ENCODE measurements around the gene AGXT.

AGXT gene

DNA sequence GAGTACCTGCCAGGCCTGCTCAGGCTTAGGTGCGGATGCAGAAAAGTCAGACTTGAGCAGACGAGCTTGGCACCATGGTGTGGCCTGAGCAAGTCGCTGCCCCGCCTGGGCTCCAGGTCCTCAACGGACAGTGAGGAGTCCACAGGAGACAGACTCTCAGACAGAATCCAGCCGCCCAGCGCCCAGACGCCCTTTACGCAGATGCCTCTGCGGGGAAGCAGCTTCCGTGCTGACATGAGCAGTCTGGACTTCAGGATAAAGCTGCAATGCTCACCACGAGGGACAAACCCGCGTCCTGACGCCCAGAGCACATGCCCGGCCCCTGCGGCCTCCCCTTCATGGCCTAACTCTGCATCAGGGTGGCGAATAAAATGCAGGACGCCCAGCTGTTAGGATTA, 30.8 kb downstream of the AGXT start:
- no peak for DNase-seq

- DNase-seq, result no peak
Measured at GRCh38 chr2:240900141-240900860, 31.7 kb downstream of the AGXT start.

DNA sequence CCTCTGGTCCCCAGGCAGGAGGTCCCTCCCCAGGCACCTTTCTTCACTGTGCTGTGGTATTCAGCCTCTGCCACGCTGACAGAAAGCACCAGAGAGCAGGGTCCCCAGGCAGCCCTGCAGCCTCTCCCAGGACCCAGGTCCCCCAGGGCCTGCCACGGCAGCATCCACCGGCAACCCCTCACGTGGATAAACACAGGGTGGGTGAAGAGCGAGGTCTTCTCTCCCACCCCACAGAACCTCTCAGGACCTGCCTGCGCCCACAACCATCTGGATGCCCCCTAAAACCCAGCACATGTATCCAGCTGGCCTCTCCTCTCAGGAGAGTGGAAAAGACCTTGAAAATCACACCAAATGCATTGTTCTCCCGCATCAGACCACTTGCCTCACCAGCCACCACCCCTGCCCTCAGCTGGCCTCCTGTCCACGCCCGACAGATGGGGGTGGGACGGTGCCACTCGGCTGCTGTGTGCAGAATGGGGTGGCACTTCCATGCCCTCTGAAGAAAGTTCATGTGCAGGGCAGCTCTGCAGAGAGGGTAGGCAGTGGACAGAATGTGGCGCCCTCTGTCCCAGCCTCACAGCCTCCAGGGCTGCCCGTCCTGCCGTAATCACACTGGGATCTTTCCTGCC, 33.5 kb downstream of the AGXT start:
- DNase-seq, result no peak

DNA sequence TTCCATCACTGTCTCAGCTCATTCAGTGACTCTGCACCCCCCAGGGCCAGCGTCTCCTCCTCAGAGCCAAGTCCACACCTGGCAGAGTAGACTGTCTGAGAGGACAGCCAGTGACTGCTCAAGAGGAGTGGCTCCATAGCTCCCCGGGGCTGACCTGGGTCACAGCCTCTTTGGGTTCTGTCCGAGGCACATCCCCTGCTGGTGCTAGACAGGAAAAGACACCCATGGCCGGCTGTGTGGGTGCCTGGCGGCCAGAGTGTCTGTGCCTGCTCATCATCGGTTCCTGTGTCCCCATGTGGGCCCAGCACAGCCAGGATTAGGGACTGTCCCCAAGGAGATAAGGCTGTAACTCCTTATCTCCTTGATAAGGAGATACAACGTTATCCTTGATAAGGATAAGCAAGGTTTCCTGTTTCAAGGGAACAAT, 34.0 kb downstream of the AGXT start:
- DNase-seq, result no peak

DNA sequence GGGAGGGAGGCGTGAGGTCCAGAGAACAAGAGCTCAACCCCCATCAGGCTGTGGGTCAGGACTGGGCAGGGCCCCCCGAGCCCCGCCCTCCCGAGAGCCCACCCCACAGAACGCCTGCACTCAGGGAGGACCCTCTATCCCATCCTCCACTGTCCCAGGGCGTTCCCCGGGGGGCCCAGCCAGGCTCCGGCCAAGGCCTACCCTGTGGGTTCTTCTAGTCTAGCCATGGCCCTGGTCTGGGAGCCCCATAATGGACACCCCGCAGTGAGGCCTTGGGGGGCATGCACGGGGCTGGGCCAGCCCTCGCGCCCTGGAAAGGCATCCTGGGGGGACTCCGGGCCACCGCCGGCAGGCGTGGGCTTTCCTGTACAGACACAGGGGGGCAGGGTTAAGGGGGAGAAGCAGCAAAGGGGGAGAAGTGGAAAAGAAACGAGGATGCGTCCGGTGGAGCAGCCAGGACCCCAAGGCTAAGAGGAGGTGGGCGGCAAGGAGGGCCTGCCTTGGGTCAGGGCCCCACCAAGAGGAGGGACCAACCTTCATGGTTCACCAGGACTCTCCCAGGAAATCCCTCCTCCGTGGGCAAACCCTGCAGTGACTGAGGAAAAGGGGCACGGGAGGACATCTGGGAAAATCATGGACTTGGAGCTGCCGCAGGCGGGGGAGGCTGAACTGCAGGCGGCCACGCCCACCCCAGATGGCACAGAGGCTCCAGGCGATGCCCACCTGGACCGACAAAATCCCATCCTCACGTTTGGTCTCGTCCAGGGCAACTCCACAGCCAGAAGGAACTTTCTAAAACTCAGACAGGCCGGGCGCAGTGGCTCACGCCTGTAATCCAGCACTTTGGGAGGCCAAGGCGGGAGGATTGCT, 34.8 kb downstream of the AGXT start:
- DNase-seq, result no peak

- no peak for DNase-seq
Measured at GRCh38 chr2:240904216-240905175, 35.9 kb downstream of the AGXT start.

DNA sequence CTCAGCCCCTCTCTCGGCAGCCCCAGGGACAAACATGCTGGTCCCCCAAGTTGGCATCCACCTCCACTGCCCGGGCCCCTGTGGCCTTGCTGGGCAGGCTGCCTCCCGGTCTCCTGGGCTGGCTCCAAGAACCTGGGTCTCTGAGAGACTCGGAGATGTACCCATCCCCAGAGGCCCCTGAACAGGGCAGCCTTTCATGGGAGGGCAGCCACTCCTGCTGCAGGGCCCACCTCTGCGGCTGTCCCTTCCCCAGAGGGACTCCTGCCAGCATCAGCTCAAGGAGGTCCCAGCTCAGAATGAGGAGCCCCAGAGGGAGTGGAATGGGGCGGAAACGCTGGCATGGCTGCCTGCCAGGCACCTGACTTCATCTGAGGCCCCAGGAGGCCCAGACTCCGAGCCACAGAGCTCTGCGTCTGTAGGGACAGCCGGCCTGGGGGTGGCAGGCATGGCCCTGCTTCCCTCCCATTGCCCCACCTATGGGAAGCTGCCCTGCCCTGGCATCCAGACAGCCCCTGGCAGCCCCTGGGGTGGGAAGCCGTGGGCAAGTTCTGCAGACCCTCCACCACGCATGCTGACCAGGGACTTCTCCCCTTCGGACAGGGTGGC, 36.7 kb downstream of the AGXT start:
- DNase-seq, result no peak

- no peak for DNase-seq
Measured at GRCh38 chr2:240906141-240906910, 37.7 kb downstream of the AGXT start, which contains the start of gene CROCC2. Gene CROCC2 (plus strand): TSS chr2:240906336. CDS start chr2:240906514, 178 bp downstream.

- no peak for DNase-seq
Measured at GRCh38 chr2:240906911-240907590, 38.4 kb downstream of the AGXT start.

DNA sequence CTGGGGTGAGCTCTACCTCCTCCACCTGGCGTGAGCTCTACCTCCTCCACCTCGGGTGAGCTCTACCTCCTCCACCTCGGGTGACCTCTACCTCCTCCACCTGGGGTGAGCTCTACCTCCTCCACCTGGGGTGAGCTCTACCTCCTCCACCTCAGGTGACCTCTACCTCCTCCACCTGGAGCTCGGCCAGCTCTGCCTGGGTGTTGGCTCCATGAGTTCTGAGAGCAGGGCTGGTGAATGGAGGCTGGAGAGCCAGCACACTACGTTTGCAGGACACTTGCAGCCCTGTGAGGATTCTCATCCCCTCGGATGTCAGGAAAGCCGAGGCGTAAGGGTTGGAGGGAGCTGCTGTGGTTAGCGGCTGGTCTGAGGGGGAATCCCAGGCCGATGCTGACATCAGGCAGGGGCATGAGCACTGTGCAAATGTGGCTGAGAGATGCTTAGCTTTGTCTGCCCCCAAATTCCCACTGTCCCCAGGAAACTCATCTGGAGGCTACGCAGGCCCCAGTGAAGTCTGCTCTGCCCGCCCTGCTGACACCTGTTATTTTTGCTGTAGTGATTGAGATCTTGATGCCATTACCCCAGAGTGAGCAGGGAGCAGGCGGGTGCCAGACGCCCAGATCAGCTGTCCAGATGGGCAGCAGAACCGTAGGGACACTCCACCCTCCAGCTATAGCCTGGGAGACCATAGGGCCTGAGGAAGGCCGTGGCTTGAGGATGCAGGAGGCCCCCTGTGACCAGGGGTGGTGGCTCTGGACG, 40.8 kb downstream of the AGXT start:
- no peak for DNase-seq

DNA sequence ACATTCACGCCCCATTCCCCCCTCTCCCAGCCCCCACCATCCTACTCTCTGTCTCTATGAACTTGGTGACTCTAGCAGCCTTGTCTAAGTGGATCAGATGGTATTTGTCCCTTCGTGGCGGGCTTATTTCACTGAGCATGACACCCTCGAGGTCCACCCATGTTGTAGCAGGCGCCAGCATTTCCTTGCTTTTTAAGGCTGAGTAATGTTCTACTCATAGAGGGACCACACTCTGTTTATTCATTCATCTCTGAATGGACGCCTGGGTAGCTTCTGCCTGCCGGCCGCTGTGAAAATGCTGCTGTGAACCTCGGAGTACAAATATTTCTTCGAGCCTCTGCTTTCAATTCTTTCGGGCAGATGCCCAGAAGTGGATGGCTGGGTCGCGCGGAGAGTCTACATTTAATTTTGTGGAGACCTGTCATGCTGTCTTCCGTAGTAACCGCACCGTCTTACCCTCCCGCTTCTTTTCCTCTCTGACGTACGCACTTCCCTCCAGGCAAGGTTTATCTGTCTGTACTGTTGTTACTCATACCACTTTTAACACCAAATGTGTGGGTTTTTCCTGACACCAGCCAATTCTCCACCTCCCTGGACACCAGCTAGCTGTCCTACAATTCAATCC, 43.1 kb downstream of the AGXT start:
- peak; percentile 15 for DNase-seq

- DNase-seq, result peak; percentile 59
Measured at GRCh38 chr2:240912878-240913809, 44.5 kb downstream of the AGXT start.

DNA sequence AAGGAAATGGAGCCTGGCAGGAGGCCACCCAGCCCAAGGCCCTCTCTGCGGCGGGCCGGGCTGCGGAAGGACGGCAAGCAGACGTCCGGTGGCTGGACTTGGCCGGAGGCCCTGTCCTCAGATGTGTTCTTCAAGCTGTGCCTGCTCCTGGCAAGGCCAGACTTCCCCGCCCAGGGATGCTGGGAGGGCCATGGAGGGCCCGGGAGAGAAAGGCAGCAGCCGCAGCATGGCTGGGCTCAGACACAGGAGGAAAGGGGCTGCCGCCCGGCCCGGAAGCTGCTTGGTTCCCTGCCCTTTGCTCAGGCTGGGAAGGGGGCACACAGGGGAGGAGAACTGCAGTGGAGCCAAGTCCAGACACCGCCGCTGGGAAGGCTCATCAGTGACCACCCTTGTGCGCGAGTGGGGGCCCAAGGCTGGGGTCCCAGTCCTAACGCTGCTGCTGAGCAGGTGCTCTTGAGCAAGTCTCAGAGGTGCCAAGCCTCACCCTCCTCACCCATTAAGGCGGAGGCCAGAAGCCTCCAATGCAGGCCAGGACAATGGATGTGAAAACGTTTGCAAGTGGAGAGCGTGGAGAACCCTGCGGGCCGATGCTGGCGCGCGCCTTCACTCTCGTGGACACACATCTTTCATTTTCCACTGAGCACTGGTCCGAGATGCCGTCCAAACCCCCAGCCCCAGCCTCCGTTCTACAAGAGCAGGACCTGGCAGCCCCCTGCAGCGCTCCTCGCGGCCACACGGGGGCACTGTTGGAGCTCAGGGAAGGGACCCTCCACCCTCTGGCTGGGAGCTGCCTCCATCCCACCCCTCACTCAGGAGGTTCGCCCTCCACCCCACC, 45.4 kb downstream of the AGXT start:
- DNase-seq, result peak; percentile 50

GRCh38 chr2:240914645-240915525, 46.3 kb downstream of the AGXT start:
- DNase-seq, result no peak

GRCh38 chr2:240915526-240916341, 47.1 kb downstream of the AGXT start:
- peak; percentile 24 for DNase-seq

Data from fibroblast of skin of right biceps (primary cell).